ENCODE results near the gene TFEB.

DNA sequence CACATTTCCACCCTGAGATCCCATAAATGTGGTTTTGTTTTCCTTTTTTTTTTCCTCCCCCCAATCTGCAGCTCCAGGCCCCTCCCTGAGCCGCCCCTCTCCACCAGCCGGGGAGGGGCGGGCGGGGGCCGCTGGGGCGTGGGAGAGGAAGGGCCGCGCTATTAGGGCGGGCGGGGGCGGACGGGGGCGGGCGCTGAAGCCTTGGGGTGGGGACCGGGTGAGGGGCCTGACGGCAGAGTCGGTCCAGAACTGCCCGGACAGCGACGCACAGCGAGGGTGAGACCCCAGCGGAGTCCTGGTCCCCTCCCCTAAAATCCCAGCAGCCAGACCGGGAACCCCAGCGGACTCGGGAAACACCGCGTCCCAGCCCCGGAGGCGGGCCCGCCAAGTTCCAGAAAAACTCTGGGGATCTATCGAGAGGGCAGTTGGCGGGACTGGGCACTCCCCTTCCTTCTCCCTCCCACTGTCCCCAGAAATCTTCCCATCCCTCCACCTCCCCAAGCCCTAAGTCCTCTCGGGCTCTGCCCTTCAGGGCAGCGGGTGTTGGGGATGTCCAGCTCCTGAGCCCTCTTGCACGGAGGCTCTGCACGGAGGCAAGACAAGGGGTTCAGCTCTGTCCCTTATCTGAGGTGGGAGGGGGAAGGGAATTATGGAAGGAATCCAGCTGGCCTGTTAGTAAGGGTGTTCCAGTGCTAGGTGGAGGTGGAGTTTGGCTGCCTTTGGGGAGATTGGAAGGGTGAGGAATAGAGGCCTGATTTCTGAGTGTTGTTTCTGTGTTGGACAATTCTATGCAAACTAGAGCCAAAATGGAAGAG lies 45.4 kb upstream of the TFEB start, which contains the start of gene PRICKLE4:
- TF ChIP-seq EZH2 (IDR thresholded peaks at IDR 0.05; ENCODE audit: low read length, missing control alignments) (no peak), CTCF (conservative IDR thresholded peaks at IDR 0.05 in 1 of 2, IDR thresholded peaks at IDR 0.05 in 1 of 2; ENCODE audit: low read depth in 1 of 2, low read length in 2 of 2) (no peak)
